ENCODE measurements around the gene PDE2A.

PDE2A gene

DNA sequence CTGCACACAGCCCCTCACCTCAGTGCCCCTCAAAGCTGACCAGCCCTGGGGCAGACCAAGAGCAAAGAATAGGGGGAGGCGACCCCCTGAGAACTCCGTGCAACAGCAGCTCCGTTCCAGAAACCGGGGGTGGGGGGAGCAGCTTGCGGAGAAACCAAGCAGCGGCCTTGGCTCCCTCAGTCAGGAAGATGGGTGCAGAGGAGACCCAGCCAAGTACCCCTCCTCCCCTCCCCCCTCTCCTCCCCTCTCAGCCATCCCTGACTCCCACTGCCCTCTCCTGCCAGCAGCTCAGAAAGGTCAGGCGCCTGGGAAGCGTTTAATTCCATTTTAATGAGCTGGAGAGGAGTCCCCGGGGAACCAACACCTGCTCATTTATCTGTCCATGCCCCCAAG, 78.9 kb downstream of the PDE2A start:
- FAIRE-seq (no peak), DNase-seq (ENCODE audit: insufficient read length, low spot score) (no peak)

DNA sequence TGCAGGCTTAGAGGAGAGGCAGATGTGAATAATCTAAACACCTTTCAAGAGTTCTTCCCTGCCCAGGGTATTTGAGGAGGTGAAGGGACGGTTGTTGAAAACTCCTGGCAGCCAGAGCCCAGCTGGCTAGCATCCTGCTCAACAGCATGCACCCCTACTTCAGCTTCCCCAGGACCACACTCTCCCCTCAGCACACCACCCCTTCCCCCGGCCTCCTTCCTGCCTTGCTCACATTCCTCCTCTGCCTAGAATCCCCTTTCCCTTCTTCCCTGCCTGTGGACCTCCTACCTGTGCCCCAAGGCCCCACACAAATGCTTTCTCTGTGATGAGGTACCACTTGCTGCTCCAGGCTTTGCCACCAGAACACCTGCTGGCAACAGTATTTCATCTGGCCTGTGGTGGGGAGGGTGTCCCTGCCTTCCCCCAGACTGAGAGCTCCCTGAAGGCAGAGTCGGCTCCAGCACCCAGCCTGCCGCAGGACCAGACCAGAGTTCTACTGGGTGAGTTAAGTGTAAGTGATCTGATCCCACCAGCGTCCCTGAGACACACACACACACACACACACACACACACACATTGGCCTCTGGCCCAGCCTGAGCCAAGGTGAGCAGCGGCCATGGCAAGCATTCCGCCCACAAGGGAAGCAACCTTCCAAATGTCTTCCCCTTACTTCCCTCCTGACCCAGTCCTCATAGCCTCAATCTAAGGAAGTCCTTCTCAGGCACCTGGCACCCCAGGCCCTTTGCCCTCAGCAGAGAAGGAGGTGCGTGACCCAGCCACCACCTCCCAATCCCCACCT, 79.5 kb downstream of the PDE2A start:
- FAIRE-seq, result no peak

DNA sequence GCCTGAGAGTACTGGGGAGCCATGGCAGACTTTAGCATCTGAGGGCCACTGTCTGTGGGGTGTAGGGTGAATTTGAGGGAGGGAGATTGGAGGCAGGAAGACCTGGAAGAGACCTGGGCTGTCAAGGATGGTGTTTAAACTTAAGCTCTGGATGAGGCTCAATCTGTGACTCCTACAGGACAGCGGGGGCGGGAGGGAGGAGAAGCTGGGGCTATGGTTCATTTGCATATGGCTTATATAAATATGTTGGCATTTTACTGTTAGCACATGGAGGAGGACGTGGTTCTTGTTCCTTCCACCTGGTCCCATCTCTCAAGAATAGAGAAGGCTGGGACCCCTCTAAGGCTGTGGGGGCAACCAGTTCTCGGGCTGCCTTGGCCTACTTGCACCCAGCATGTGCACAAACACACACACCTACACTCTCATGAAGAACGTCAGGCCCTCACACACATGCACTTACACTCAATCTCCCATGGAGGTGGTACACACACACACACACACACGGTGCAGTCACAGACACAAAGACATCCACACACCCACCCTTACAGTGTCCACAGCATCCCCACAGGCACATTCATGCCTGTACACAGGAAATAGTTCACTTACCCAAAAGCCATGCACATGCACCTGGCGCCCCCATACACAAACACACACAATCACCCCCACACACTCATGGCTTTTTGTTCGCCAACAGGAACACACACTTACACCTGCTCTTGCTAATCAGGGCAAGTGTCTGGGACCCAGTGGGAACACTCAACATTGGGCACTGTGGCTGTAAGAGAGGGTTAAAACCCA, 81.3 kb downstream of the PDE2A start:
- DNase-seq (ENCODE audit: insufficient read length, low spot score) (no peak), FAIRE-seq (no peak)

More for the DNA sequence above, 79.5 kb downstream of the PDE2A start:
- no peak for DNase-seq (ENCODE audit: insufficient read length, low spot score)

DNA sequence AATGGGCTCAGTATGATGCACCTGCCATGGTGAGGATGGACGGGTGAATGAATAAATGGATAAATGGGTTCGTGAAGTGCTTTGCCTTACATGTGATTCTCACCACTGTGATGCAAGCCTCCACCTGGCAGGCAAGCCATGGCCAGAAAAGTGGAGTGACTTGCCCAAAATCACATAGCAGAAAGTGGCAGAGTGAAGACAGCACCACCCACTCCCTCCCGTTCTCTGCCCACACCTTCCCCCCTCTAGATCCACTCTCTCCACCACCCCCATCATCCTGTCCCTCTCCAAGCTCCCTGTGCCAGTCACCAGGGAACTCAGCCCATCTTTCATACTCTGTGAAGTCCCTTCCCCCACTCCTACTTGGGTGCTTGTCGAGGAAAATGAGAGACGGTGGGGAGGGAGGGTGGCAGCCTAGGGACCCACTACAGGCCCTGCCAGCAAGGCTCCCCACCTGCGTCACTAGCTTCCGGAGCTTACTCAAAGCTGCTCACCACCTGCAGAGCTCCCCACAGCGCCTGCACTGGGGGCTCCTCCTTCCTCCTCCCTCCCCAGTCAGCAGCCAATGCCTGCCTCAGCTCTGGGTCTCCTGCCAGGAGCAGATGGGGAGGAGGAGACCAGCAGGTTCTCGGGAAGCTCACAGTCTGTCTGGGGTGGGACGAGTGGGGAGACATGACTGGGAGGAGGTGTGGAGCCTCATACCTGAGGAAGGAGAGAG, 82.3 kb downstream of the PDE2A start:
- no peak for DNase-seq (ENCODE audit: insufficient read length, low spot score)
- no peak for FAIRE-seq

DNA sequence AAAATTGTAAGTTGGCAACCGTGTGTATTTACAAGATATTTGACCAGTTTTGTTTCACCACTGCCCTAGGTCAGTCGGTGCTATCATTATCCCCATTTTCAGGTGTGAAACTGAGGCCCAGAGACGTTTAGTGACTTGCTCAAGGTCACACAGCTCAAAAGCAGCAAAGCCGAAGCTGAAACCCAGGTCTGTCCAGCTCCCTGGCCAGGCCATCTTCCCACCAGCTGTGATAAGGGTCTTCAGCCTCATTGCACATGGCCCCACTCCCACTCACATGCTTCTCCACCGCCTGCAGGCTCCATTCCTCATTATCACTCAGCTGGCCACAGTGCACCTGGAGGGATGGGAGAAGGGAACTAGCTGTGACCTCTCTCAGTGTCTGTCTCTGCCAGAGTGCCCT, 83.2 kb downstream of the PDE2A start:
- no peak for DNase-seq (ENCODE audit: insufficient read length, low spot score)
- FAIRE-seq, result no peak

DNA sequence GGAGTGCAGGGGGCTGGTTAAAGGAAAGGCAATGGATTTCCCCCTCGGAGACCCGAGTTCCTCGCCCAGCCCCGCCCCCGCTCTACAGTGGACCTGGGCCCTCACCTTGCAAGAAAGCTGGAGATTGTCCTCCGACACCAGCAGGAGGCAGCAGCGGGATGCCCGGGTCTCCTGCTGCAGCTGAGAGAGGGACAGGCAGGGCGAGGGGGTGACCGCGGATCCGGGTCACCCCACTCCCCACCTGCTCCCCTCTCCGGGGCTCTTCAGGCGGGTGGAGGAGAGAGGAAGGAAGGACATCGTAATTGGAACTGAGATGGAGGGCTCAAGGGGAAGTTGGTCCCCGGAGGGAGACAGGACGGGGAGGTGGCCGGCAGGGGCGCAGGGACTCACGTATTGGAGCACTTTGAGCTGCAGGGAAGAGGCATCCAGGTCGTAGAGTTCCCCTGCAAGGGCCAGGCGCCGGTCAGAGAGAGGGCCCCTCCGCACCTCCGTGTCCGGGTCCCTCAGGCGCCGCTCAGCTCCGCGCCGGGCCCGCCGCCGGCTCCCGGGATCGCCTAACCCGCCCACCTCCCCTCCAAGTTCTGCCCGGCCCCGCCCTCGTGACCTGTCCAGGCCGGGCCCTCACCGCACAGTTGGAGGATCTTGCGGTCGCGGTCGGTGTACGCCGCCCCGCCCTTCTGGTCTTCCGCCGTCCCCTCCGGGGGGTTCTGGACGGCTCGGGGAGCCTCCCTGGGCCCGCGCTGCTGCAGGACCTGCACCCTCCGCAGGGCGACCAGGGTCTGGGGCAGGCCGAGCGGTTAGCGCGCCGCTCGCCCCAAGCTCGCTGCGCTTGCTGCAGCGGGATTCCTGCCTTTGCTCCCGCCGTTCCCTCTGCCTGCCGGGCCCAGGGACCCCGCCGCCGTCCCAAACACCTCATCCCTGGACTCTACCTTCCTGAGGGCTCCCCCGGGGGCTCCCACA, 84.1 kb downstream of the PDE2A start:
- FAIRE-seq (no peak), DNase-seq (ENCODE audit: insufficient read length, low spot score) (no peak)

DNA sequence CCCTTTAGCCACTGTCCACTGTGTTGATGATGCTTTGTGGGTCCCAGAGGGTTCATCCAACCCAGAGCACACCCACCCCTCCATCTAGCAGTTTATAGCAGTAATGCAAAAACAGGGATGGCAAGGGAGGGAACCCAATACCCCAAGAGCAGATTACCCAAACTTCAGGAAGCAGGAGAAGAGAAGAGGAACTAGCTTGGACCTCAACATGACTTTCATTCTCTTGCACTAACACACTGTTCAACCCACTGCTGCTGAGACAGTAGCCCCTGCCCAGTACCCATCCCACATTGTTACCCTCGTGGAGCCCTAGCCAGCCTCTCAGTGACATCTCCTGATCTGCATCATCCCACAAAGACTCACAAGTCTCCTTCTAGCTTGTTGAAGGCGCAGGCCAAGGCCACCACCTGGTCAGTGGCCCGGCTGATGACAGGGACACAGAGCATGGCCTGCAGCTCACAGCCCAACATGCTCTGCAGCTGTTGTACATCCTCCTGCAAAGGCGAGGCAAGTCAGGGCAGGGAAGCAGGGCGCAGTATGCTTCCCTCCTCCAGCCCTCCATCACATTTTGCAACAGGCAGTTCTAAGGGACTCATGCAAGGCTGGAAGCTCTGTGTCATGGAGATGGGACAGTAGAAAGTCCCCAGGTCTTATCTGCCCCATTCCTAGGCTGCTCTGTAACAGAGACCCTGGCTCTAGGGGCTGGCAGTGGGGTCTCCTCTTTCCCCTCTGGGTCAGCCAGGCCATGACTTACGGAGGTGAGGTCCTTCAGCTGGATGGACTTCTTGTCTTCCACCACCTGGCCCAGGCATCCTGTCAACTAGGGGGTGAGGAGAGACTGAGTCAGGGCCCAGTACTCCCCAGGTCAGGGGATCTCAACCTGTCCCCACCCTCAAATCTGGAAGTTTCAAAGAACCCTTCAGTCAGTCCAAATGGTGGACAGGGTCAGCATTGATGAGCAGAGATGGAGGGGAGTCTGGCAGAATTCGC, 85.5 kb downstream of the PDE2A start:
- FAIRE-seq (no peak), DNase-seq (ENCODE audit: insufficient read length, low spot score) (no peak)

DNA sequence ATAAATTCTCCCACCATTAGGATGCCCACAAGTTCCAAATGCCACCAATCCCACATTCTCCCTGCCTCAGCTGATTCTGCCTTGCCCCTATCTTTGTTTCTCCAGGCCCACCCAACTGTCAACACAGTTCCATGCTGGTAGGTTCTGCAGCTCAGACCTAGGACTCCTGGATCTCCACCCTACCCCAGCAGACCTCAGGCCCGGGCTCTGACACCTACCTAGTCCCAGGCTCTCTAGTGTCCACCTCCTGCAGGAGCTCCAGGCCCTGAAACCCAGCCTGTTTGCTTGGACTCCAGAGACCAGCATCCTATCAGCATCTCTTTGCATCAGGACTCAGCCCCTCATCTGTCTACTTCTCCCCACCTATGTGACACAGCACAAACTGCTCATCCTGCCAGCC, 86.5 kb downstream of the PDE2A start:
- no peak for DNase-seq (ENCODE audit: insufficient read length, low spot score)
- FAIRE-seq, result no peak

DNA sequence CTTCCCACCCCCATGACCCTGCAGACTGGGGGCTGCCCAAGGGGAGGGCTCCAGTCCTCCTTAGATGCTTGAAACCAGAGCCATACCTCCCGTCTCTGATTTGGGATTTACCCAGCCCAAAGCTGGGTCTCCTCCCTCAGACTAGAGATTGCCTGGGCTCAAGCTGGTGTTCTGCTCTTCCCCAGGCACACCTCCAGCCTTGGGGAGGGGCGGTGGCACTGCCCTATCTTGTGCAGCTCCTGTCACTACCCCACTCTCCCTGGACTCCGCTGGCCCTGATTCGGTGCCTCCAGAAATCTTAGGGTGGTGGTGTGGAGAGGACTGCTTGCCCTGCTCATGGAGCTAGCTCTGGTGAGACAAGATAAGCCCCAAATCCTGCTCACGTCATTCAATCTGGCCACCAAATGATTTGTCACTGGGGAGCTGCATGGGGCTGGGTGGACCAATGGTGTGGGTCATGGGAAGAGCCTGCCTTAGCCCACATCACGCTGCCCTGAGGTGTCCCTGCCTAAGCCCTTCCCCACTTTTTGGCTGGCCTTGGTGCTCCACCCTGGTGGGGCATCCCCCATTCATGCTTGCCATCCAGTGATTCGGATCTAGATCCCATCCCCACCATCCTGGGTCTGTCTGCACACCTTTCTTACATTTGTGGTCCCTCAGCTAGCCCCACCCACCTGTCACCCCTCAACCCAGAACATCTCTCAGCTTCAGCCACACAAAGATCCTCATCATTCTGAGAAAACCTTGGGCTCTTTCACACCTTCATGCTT, 87.7 kb downstream of the PDE2A start:
- DNase-seq (ENCODE audit: insufficient read length, low spot score) (no peak), FAIRE-seq (no peak)

DNA sequence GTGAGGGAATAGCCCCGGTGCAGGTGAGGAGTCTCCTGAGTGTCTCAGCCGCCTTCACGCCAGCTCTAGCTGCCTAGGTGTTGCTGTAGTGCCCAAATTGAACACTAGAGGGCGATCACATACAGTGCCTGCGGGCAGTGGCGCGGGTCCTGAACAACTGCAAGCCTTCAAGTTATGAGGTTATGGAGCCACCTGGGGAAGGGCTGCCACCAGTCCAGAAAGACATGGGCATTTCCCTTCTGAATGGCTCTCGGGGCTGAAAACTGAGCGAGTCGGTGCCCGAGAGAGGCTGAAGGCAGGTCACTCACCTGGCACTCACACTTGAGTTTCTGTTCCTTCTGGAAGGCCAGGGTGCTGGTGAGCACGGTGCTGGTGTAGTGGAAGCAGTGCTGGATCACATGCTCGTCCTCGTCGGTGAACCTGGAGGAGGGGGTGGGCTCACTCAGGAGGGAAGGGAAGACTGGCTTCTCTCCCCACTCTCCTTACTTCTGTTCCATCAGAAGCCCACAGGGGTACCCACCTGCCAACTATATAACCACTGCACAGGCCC, 88.4 kb downstream of the PDE2A start:
- peak; percentile 94 for FAIRE-seq
- DNase-seq (ENCODE audit: insufficient read length, low spot score), result peak; percentile 96

DNA sequence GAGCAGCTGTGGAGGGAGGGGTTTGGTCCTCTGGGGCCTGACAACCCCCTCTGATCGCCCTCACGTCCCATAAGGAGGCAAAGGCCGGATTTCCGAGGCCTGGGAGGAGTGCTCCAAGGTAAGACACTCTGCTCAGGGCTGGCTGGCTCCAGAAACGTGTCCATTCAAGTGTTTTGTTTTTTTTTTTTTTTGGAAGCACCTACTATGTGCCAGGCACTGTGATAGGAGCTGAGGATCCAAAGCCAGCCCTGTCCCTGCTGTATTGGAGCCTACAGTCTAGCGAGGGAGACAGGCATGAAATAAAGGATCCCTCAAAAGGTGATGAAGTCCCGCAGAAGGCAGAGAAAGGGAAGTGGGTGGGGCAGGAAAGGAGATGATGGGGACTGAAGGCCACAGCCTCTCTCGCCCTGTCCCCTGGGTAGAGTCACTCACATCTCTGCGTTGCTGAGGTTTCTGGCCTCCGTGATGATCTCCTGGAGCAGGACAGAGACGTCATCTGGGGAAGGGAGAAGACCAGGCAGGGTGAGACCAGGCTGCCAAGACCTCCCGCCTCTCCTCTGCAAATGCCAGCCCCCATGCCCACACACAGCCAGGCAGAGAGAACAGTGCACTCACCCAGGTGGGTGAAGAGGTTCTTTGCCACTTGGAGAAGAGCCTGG, 89.2 kb downstream of the PDE2A start:
- FAIRE-seq (no peak), DNase-seq (ENCODE audit: insufficient read length, low spot score) (no peak)

DNA sequence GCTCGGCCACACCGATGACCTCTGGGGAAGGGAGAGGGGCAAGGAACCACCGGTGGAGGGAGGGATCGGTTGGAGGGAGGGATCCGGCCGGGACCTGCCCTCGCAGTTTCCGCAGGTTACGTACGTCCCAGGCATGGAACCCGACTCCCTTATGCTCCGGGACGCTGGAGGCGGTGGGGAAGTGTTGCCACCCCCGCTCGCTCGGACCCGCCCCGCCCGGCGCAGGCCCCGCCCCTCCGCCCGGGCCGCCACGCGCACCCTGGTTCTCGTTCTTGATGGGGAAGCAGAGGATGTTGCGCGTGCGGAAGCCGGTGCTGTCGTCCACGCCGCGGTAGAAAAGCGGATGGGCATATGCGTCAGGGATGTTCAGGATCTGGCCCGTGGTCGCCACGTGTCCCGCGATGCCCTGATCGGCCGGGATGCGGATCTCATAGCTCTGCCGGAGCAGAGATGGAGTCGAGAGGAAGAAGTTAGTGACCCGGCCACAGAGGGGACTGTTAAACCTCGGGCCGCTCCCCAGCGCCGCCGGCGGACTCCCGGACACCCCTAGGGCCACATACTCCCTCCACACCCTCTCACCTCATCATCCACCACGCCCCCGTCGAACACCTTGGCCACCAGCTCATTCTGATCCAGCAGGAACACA, 89.8 kb downstream of the PDE2A start:
- DNase-seq (ENCODE audit: insufficient read length, low spot score) (no peak), FAIRE-seq (no peak)

DNA sequence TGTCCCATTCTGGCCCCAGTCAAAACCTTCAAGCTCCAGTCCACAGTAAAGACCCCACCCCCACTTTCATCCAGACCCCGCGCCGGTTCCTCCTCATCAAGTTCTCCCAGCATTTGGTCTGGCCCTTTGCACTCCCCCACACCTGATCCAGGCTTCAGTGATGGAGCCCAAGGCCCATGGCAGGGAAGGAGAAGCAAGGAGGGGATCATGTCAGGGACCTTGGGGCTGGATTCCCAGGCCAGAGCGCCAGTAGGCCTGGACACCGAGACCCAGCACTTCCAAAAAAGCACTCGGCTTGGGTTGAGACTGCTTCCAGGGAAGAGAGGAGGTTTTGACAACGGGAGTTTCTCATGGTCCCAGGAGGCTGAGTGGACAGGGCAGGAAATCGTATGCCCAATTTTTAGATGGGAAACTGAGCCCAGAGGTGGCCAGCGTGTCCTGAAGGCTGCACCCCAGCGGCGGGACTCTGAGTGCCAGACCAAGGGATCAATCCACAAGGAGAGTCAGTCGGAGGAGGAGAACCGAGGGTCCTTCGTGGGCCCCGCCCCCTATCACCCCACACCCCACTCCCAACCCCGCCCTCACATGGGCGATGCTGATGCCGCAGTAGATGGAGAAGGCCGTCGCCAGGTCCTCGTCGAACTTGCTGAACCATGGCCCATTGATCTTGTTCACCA, 90.5 kb downstream of the PDE2A start:
- DNase-seq (ENCODE audit: insufficient read length, low spot score) (no peak), FAIRE-seq (no peak)

DNA sequence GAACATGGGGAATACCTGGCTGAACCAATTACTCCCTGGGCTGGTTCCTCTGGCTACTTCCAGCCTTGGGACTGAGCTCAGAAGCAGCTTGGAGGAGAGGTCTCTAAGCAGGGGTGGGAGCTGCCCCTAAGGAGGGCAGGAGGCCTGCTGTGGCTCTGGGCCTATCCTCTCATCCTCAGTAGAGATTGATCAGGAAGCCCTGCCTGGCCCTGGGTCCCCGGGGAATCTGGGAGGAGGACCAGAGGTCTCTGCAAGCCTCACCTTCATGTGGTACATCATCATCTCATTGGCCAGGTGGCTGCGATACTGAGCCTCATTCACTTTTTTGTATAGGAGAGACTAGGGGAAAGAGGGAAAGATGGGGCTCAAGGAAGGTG, 91.1 kb downstream of the PDE2A start:
- FAIRE-seq, result no peak
- DNase-seq (ENCODE audit: insufficient read length, low spot score), result no peak

DNA sequence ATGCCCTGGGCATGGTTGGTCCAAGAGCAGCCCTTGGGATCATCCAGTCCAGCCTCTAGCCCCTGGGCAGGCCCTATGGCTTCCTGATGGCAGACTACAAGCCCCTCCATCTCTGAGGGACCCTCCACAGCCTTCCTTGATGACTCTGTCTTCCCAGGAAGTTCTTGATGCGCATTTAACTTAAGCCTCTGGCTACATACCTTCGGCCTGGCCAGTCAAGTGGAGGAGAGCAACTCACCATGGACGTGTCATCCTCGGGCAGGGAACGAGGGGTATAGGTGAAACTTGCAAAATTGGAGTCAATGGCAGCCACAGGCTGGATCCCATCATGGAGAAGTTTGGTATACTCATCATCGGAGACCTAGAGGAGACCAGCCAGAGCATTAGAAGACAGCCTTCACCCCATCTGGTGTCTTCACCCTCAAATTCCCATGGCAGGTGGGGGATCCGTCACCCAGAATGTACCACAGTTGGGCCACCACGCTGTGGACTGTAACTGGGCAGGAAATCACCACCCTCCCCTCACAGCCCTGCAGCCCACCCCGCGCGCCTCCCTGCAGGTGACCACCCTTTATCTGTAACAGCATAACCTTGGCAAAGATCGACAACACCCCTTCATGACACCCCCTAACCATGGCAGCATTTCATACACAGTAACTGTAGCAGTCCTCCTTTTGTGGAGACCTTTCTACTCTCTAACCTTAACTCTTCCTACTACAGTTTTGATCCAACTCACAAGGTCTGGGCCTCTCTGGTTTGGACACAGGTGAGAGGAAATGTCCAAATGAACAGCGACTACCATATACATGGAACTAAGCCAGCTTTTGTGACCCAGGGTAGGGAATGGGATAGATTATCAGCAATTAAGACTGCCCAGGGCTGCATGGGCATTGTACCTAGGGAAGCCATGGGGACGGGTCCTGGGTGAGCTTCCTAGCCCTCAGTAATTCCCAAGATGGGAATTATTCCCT, 91.7 kb downstream of the PDE2A start:
- DNase-seq (ENCODE audit: insufficient read length, low spot score) (no peak), FAIRE-seq (no peak)
